GM19438 (cell line): ENCODE measurements around the gene DBI.

ENCODE experiments used
- ATAC-seq: cut with Tn5 transposase; IDR thresholded peaks from one replicate; pipeline ENCODE4 v1.9.1; 2021; ENCODE audit warnings: low read depth; ENCODE audit not compliant: unreplicated experiment

Gene DBI

DNA sequence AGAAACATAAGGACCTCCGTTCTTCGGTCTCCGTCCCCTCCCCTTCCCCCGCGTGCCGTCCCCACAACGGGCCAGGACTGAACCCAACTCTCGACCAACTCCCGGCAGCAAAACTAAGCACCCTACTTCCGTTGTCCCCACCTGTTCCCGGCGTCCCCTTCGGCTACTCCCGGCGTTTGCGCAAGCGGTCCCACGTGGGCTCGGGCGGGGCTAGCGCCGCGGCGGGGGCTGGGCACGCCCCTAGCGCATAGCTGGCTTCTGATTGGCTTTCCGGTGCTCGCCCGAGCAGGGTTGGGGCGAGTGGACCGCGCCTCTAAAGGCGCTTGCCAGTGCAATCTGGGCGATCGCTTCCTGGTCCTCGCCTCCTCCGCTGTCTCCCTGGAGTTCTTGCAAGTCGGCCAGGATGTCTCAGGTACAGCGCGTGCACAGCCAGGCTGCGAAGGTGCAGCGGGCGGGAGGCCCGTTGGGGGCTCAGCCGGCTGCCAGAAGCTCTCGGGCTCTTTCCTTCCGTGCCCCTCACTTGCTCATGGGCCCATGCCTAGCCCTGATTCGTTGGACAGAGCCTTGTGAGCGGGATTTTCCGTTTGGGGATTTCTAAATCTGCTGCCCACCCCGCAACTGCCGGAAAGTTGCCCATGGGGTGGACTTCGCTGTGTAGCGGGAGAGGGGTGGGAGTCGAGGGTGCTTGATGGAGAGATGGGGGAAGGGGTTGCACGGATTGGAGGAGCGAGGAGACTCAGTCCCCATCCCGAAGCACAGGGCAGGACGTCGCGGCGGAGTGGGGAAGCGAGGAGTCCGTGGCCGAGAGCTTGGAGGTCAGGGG, at the start of gene DBI, which contains the start of gene C2orf76:
Gene DBI, plus strand, starts transcription at position 329 of the 823 bp plus-strand sequence. Its CDS starts 75 bp downstream, at position 404.
Gene C2orf76, minus strand, starts transcription at position 186 of the 823 bp plus-strand sequence. CDS start 26,875 bp downstream, outside the sequence.
- peak; percentile 93 for ATAC-seq

- ATAC-seq: no peak
Measured at GRCh38 chr2:119317554-119317953, 49.2 kb upstream of the DBI start.

DNA sequence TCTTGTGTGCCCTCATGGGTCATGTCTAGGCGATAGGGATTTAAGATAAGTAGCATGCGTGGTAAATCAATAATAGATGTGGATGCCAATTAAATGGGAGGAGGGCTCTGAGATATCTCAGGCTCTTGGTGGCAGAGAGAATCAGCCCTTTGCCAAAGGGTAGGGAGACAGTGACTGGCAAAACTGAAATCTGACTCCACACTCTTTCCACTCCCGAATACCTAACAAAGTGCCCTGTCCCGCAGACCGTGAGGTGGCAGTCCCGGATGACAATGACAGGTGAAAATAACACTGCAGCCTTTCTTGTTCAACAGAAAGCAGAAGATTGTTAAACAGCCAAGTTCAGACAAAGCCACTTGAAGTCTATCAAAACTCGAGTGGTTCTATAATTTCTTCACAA, 47.2 kb upstream of the DBI start:
- no peak for ATAC-seq

DNA sequence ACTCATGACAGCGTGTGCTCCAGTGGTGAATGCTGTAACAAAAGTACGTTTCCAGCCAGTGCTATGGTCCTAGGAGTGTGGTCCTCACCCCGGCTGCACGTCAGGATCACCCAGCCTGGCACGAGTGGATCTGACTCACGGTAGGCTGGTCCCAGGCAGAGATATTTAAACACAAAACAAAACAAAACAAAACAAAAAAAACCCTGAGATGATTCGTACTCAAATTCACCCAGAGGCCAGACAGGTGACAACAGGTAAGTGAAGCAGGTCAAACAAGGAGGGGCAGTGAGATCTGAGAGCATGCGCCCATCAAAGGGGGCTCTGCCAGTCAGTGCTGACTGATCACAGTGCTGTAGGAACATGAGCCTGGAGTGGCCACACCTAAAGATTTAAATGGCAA, 43.3 kb upstream of the DBI start:
- no peak for ATAC-seq

GRCh38 chr2:119324685-119325270, 42.0 kb upstream of the DBI start:
- ATAC-seq: no peak

GRCh38 chr2:119326938-119327337, 39.8 kb upstream of the DBI start:
- no peak for ATAC-seq

DNA sequence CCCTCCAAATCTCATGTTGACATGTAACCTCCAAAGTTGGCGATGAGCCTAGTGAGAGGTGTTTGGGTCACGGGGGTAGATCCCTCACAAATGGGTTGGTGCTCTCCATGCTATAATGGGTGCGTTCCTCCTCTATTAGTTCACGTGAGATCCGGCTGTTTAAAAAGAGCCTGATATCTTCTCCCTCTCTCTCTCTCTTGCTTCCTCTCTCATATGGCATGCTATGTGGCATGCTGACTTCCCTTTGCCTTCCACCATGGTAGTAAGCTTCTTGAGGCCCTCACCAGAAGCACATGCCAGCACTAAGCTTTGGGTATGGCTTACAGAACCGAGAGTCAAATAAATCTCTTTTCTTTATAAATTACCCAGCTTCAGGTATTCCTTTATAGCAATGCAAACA, 39.3 kb upstream of the DBI start:
- ATAC-seq: no peak

GRCh38 chr2:119332953-119333352, 33.8 kb upstream of the DBI start:
- no peak for ATAC-seq

GRCh38 chr2:119333360-119333759, 33.4 kb upstream of the DBI start:
- ATAC-seq: no peak

- ATAC-seq: no peak
Measured at GRCh38 chr2:119333833-119334232, 32.9 kb upstream of the DBI start.

GRCh38 chr2:119337749-119338148, 29.0 kb upstream of the DBI start:
- no peak for ATAC-seq

GRCh38 chr2:119338272-119338671, 28.5 kb upstream of the DBI start:
- ATAC-seq: no peak

DNA sequence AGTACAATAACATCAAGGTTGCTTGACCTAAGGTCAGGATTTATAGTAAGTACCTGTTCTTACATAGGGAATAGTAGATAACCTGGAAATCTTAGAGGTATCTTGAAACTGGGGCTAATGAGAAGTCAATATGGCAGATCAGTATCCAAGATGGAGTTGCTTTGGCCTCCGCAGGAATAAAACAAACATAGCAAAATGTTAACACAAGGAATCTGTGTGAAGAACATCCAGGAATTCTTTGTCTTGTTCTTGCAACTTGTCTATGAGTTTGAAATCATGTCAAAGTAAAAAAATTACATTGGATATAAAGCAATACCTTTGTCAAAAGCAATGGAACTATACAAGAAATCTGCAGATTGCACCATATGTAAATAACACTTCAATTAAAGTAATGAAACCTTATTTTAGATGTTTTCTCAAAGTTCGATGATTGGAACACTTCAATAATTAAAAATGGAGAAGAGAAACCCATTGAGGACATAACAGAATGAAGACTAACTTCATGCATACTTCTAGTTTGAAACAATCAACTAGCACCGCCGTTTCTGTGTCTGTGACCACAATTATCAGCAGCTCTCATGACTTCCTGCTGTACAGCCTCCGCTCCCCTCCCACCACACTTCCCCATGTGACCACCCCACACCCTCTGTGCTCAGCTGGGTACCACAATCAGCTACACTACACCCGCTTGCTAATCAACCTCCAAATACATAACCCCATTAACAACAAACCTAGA, 27.8 kb upstream of the DBI start:
- ATAC-seq: peak; percentile 98

- ATAC-seq: no peak
Measured at GRCh38 chr2:119339562-119339923, 27.2 kb upstream of the DBI start.

GRCh38 chr2:119341684-119342083, 25.1 kb upstream of the DBI start:
- no peak for ATAC-seq

DNA sequence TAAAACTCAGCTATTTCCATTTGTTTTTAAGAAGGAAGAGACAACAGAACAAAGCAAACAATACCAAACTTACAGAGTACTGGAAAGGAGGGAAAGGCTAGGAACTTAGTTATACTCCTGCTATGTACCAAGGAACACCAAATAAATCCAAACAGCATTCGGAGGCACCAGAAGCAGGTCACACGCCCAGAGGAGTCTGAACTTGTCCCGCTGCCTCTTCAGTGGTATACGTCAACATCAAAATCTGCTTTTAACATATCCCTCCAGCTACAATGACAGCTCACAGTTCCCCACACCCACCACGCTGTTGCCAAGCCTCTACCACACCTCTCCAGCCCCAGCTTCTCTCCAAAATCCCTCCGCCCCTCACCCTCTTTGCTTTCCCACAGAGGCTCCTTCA, 17.5 kb upstream of the DBI start:
- ATAC-seq: no peak

GRCh38 chr2:119350311-119350998, 16.3 kb upstream of the DBI start:
- no peak for ATAC-seq

DNA sequence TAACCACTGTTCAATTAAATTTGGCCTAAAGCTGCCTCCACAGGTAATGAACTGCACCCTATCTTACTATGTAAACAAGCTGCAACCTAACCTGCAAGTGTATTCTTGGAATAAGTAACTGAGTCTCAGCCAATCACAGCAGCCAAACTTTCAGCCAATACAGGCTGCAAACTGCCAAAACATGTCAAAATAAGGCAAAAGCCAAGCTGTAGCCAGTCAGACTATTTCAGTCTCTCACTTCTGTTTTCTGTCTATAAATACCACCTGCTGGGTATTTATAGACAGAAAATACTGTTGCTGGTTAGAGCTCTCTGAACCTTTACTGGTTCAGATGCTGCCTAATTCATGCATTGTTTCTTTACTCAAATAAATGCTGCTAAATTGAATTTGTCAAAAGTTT, 14.4 kb upstream of the DBI start:
- peak; percentile 93 for ATAC-seq

GRCh38 chr2:119354860-119355259, 11.9 kb upstream of the DBI start:
- no peak for ATAC-seq

DNA sequence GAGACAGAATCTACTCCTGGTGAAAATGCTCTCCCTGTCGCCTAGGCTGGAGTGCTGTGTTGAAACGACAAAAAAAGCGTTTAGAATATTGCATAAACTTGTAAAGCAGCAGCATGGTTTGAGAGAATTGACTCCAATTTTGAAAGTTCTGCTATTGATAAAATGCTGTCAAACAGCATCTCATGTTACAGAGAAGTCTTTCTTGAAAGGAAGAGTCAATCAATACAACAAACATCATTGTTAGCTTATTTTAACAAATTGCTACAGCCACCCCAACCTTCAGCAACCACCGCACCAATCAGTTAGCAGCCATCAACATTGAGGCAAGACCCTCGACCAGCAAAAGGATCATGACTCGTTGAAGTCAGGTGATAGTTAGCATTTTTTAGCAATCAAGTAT, 7.0 kb upstream of the DBI start:
- no peak for ATAC-seq

DNA sequence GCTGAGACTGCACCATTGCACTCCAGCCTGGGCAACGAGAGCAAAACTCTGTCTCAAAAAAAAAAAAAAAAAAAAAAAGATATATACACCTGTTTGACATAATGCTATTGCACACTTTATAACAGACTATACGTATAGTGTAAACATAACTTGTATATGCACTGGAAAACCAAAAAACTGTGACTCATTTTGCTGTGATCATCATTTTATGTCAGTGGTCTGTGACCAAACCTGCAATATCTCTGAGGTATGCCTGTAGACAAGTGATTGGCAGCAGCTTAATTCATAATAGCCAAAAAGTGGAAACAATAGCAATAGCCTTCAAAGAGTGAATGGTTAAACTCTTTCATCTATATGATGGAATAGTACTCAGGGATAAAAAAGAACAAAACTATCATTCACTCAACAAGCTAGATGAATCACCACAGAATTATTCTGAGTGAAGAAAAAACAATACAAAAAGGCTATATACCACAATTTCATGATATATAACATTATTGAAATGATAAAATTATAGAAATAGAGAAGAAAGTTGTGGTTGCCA, 6.3 kb upstream of the DBI start:
- no peak for ATAC-seq
